ENCODE data around the gene TCHP. TPM values are rescaled to one million over a fixed set of nuclear protein-coding genes. Genes with fewer than 3 reads are reported as not detected.
"Not testable (repeated sequence)": the region's sequence is repeated elsewhere in the genome, so short reads cannot be mapped to it uniquely, and the experiment has no call there.

TCHP gene
- total RNA-seq, 4 donors from 2014 or later = 11.4 to 39.6 (median 21.1) TPM

DNA sequence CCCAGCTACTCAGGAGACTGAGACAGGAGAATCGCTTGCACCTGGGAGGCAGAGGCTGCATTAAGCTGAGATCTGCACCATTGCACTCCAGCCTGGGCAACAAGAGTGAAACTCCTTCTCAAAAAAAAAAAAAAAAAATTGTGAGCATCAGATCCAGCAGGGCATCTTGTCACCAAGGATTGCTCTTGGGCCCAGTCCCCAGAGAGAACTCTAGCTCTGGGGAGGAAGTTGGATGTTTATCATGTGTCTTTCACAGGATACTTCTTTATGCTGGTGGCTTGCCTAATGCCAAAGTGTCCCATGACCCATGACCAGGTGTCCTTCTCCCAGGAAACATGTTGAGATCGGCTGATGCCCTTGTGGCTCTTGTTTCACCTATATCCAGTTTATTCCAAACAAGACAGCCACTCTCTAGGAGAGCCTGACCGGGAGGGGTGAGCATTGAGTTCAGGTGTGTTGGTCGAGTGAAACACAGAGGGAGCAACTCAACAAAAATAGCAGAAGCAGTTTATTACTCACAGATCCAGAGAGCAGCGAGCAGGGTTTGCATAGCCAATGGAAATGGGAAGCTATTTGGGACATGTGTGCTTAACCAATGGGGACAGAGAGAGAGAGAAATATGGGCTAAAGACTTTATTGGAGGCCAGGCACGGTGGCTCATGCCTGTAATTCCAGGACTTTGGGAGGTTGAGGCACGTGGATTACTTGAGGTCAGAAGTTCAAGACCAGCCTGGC, 6.6 kb upstream of the TCHP start:
- H3K9me3 ChIP-seq = no peaks in the 10 kb centered on the region
- no peak overlapping the region for H3K4me3 ChIP-seq
- no peaks in the 10 kb centered on the region for H3K27me3 ChIP-seq
- DNase-seq (ENCODE audit: low spot score in 2 of 2) = no peak
- peaks cover 0 to 8% (median 0%) of the 10 kb centered on the region in 4 donors for H3K4me1 ChIP-seq
- no peak for TF ChIP-seq EP300 (IDR thresholded peaks at IDR 0.05)
- TF ChIP-seq POLR2A (IDR thresholded peaks at IDR 0.05) = no peak
- no peak for TF ChIP-seq CTCF (IDR thresholded peaks at IDR 0.05)
- 74 to 79% methylated on average over 7 of the region's 7 CpGs for WGBS, 2 donors
- no peaks in the 10 kb centered on the region for H3K36me3 ChIP-seq
- no peak overlapping the region for H3K27ac ChIP-seq

- WGBS, 2 donors = 65 to 69% methylated on average over 4 of the region's 4 CpGs
- TF ChIP-seq POLR2A (IDR thresholded peaks at IDR 0.05) = no peak
- TF ChIP-seq EP300 (IDR thresholded peaks at IDR 0.05) = no peak
- no peak for TF ChIP-seq CTCF (IDR thresholded peaks at IDR 0.05)
- Histone ChIP-seq H3K4me1 (peaks cover 0 to 8% (median 2%) of the 10 kb centered on the region in 4 donors), H3K27me3 (no peaks in the 10 kb centered on the region), H3K9me3 (no peaks in the 10 kb centered on the region), H3K27ac (no peak overlapping the region), H3K4me3 (no peak overlapping the region), H3K36me3 (no peaks in the 10 kb centered on the region)
- no peak for DNase-seq (ENCODE audit: low spot score in 2 of 2)
These were observed 5.1 kb upstream of the TCHP start for GRCh38 chr12:109894939-109895338.

DNA sequence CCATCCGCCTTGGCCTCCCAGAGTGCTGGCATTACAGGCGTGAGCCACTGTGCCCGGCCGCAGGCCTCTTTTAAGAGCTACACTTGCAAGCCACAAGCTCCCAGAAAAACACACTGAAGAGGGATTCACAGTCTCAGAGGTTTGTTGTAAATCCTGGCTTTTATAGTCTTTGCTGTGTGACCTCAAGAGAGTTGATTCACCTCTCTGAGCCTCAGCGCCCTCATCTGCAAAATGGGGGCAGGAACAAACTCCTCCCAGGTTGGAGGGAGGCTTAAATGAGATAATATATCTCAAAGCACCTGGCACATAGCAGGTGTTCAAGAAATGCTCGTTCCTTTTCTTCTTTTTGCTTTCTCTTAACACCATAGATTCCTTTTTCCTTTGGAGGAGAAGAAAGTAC, 3.9 kb upstream of the TCHP start:
- H3K27me3 ChIP-seq = no peaks in the 10 kb centered on the region
- H3K27ac ChIP-seq = no peak overlapping the region
- no peaks in the 10 kb centered on the region for H3K36me3 ChIP-seq
- H3K4me3 ChIP-seq = no peak overlapping the region
- peaks cover 0 to 14% (median 3%) of the 10 kb centered on the region in 4 donors for H3K4me1 ChIP-seq
- no peak for DNase-seq (ENCODE audit: low spot score in 2 of 2)
- 85 to 87% methylated on average over 6 of the region's 6 CpGs for WGBS, 2 donors
- H3K9me3 ChIP-seq = no peaks in the 10 kb centered on the region
- TF ChIP-seq EP300 (IDR thresholded peaks at IDR 0.05) = no peak

DNA sequence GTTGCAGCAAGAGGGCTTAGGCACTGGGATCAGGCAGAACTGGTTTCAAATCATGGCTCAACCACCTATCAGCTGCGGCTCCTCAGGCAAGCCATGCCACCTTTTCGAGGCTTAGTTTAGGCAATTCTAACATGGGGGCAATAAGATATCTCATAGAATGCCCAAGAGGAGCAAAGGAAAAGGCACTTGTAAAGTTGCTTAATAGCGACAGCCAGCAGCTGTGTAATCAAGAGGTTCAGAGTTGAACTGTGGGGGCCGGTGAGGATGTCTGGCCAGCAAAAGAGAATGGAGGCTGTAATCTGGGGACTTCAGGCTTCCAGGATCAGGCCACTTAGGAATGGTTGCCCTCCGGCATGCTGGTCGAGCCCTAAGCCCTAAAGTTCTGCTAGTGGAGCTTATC, 3.0 kb upstream of the TCHP start:
- DNase-seq (ENCODE audit: low spot score in 2 of 2) = no peak
- Histone ChIP-seq H3K9me3 (no peaks in the 10 kb centered on the region), H3K27ac (no peak overlapping the region), H3K4me3 (no peak overlapping the region), H3K36me3 (no peaks in the 10 kb centered on the region), H3K27me3 (no peaks in the 10 kb centered on the region), H3K4me1 (peaks cover 0 to 22% (median 7%) of the 10 kb centered on the region in 4 donors)
- TF ChIP-seq EP300 (IDR thresholded peaks at IDR 0.05) (no peak), POLR2A (IDR thresholded peaks at IDR 0.05) (no peak), CTCF (IDR thresholded peaks at IDR 0.05) (no peak)
- 73 to 74% methylated on average over 6 of the region's 6 CpGs for WGBS, 2 donors

DNA sequence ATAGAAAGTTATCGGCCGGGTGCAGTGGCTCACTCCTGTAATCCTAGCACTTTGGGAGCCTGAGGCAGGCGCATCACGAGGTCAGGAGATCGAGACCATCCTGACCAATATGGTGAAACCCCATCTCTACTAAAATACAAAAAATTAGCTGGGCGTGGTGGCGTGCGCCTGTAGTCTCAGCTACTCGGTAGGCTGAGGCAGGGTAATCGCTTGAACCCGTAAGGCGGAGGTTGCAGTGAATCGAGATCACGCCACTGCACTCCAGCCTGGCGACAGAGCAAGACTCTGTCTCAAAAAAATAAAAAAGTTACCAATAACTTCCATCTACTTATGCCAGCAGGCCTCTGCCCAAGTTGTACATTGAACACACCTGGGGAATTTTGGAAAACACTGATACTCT, 729 bp upstream of the TCHP start:
- not testable (repeated sequence) for H3K9me3 ChIP-seq; DNase-seq (ENCODE audit: low spot score in 2 of 2); H3K27me3 ChIP-seq
- peak overlapping the region in 2 of 4 donors; percentile 71 to 93 for H3K4me3 ChIP-seq
- peaks cover 0 to 16% (median 0%) of the 10 kb centered on the region in 3 donors for H3K36me3 ChIP-seq
- 88 to 90% methylated on average over 15 of the region's 15 CpGs for WGBS, 2 donors
- H3K27ac ChIP-seq = peak overlapping the region in 3 of 4 donors; percentile 82 to 87 (median 84)
- peaks cover 0 to 30% (median 7%) of the 10 kb centered on the region in 4 donors for H3K4me1 ChIP-seq

GRCh38 chr12:109900752-109901580, 892 bp downstream of the TCHP start:
- DNase-seq (ENCODE audit: low spot score in 2 of 2) = no peak
- Histone ChIP-seq H3K27ac (peak overlapping the region; percentile 66 to 87 (median 83)), H3K27me3 (no peaks in the 10 kb centered on the region), H3K9me3 (no peaks in the 10 kb centered on the region), H3K4me3 (peak overlapping the region; percentile 53 to 93 (median 62)), H3K36me3 (peaks cover 0 to 32% (median 0%) of the 10 kb centered on the region in 3 donors), H3K4me1 (peaks cover 0 to 30% (median 7%) of the 10 kb centered on the region in 4 donors)
- 2 to 3% methylated on average over 16 of the region's 16 CpGs for WGBS, 2 donors
- TF ChIP-seq POLR2A (IDR thresholded peaks at IDR 0.05) (no peak), EP300 (IDR thresholded peaks at IDR 0.05) (no peak), CTCF (IDR thresholded peaks at IDR 0.05) (no peak)
